ENCODE results near the gene AIP. TPM values are rescaled to one million over a fixed set of nuclear protein-coding genes. Genes with fewer than 3 reads are reported as not detected.
A peak's percentile ranks its signal among the peaks of the same experiment; 100 is the strongest.

Gene AIP
- total RNA-seq, 1 experiment from 2014 or later, result 61.0 TPM

DNA sequence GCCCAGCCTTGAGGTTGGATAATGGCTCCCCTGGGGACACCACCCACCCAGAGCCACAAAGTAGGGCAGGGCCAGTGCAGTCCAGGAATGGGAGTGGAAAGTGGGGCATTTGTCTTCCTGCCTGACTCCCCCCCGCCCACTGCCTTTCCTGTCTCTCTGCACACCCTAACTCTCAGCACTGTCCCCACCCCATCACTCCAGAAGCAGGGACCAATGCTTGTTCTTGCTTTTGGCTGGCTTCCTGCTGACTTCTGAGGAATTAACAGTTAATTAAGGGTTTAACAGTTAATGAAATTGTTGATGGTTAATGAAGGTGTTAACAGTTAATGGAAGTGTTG is 17.6 kb downstream of the AIP start:
- TF ChIP-seq, protein P1, sequence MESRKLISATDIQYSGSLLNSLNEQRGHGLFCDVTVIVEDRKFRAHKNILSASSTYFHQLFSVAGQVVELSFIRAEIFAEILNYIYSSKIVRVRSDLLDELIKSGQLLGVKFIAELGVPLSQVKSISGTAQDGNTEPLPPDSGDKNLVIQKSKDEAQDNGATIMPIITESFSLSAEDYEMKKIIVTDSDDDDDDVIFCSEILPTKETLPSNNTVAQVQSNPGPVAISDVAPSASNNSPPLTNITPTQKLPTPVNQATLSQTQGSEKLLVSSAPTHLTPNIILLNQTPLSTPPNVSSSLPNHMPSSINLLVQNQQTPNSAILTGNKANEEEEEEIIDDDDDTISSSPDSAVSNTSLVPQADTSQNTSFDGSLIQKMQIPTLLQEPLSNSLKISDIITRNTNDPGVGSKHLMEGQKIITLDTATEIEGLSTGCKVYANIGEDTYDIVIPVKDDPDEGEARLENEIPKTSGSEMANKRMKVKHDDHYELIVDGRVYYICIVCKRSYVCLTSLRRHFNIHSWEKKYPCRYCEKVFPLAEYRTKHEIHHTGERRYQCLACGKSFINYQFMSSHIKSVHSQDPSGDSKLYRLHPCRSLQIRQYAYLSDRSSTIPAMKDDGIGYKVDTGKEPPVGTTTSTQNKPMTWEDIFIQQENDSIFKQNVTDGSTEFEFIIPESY (IDR thresholded peaks at IDR 0.05; ENCODE audit: extremely low read depth, insufficient replicate concordance, low read length), result no peak
- TF ChIP-seq EZH2 (IDR thresholded peaks at IDR 0.05), result no peak

DNA sequence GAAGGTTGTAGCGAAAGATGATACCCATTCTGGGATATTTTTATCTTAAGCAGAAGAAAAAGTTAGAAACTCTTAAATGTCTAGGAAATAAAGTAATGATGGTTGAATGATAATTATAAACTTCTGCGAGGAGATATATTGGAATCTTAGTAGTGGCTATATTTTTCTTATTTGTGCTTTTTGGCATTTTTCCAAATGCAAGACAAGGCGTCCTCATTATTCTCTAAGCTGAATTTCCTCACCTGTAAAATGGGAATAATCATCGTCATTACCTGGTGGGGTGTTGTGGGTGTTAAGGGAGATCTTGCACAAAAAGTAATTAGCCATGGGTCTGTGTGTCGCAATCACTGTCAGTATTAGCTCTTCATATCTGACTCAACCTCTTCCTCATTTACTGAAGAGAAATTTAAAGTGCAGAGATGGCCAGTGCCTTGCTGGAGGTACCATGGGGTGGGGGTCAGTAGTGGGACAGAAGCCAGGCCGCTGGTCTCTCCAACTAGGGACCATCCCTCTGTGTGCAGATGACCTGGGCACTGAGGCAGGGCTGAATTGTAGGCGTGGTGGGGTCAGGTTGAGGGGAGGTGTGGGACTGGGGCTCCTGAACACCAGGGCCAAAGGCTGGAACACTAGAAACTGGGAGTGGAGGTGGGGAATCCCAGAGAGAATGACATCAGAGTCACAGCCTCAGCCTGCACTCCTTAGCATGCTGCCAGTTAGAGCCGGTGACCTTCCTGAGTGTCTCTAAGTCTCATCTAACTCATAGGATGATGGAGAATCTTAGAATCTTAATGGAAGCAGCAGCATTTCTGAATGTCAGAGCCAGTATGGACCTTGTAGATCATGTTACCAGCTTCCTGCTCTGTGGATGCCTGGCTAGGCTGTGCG is 18.2 kb downstream of the AIP start:
- Histone ChIP-seq H3K4me3 (replicated peaks in 1 of 2; ENCODE audit: low read depth in 1 of 2, low read length in 2 of 2) (no peak overlapping the region), H3K9ac (ENCODE audit: low read length) (no peak overlapping the region), H3K27me3 (ENCODE audit: insufficient read depth, low read length) (no peaks in the 10 kb centered on the region), H3K36me3 (ENCODE audit: control insufficient read depth in 1 of 2, insufficient read depth in 2 of 2, low read length in 2 of 2) (peaks cover 9 to 10% of the 10 kb centered on the region in 2 experiments), H3K4me2 (ENCODE audit: low read length) (no peak overlapping the region), H3K9me2 (ENCODE audit: insufficient read depth) (no peaks in the 10 kb centered on the region), H3K4me1 (ENCODE audit: control insufficient read depth in 1 of 2, insufficient read depth in 2 of 2, low read length in 2 of 2) (peaks cover 15 to 18% of the 10 kb centered on the region in 2 experiments), H2AFZ (ENCODE audit: low read depth, low read length, poor library complexity, severe bottlenecking) (no peak overlapping the region), H3K27ac (ENCODE audit: low read depth, low read length) (no peak overlapping the region), H3K79me2 (ENCODE audit: insufficient read depth, low read length) (peaks cover 19% of the 10 kb centered on the region), H3K9me3 (ENCODE audit: control insufficient read depth in 1 of 2, insufficient read depth in 1 of 2, low read depth in 1 of 2, low read length in 2 of 2) (no peaks in the 10 kb centered on the region), H4K20me1 (ENCODE audit: insufficient read depth) (no peaks in the 10 kb centered on the region)
- ChIA-PET CTCF (no interaction called here), RAD21 (ENCODE audit: low non-redundant PET in 1 of 2, low total read pairs in 2 of 2, uncharacterized antibody in 2 of 2, unreplicated experiment in 2 of 2) (no interaction called here), POLR2A (no interaction called here)
- TF ChIP-seq, protein P1 (IDR thresholded peaks at IDR 0.05; ENCODE audit: extremely low read depth, insufficient replicate concordance, low read length), result no peak
- no peak for TF ChIP-seq YY1 (IDR thresholded peaks at IDR 0.05; ENCODE audit: extremely low read depth, insufficient replicate concordance, low read depth, low read length)
- DNase-seq (ENCODE audit: low read depth, low spot score) (no peak), ATAC-seq (no peak)
- BruUV-seq (replicated peaks), result TSS peak; percentile 13
- intact Hi-C loops (cut with micrococcal nuclease), result no loop called here

More for the DNA sequence above, 17.6 kb downstream of the AIP start:
- H3K9me2 ChIP-seq (ENCODE audit: insufficient read depth), result no peaks in the 10 kb centered on the region
- H3K9me3 ChIP-seq (ENCODE audit: control insufficient read depth in 1 of 2, insufficient read depth in 1 of 2, low read depth in 1 of 2, low read length in 2 of 2), result no peaks in the 10 kb centered on the region
- H3K4me2 ChIP-seq (ENCODE audit: low read length), result no peak overlapping the region
- ChIA-PET POLR2A (no interaction called here), CTCF (no interaction called here), RAD21 (ENCODE audit: low non-redundant PET in 1 of 2, low total read pairs in 2 of 2, uncharacterized antibody in 2 of 2, unreplicated experiment in 2 of 2) (no interaction called here)
- H3K4me1 ChIP-seq (ENCODE audit: control insufficient read depth in 1 of 2, insufficient read depth in 2 of 2, low read length in 2 of 2), result peaks cover 9 to 11% of the 10 kb centered on the region in 2 experiments
- DNase-seq (ENCODE audit: low read depth, low spot score) (no peak), ATAC-seq (no peak)
- BruUV-seq (replicated peaks), result no TSS peak
- H3K27me3 ChIP-seq (ENCODE audit: insufficient read depth, low read length), result no peaks in the 10 kb centered on the region
- no peak overlapping the region for H2AFZ ChIP-seq (ENCODE audit: low read depth, low read length, poor library complexity, severe bottlenecking)
- H4K20me1 ChIP-seq (ENCODE audit: insufficient read depth), result no peaks in the 10 kb centered on the region
- H3K9ac ChIP-seq (ENCODE audit: low read length), result no peak overlapping the region
- peaks cover 19% of the 10 kb centered on the region for H3K79me2 ChIP-seq (ENCODE audit: insufficient read depth, low read length)
- H3K27ac ChIP-seq (ENCODE audit: low read depth, low read length), result no peak overlapping the region
- intact Hi-C loops (cut with micrococcal nuclease), result no loop called here
- no peak overlapping the region for H3K4me3 ChIP-seq (replicated peaks in 1 of 2; ENCODE audit: low read depth in 1 of 2, low read length in 2 of 2)
- peaks cover 10 to 13% of the 10 kb centered on the region in 2 experiments for H3K36me3 ChIP-seq (ENCODE audit: control insufficient read depth in 1 of 2, insufficient read depth in 2 of 2, low read length in 2 of 2)

Data from HCT116 (cell line).